GM21717 (cell line): ENCODE measurements around the gene TSGA10IP.

ENCODE experiments used
- ATAC-seq: cut with Tn5 transposase; IDR thresholded peaks from one replicate; pipeline ENCODE4 v1.9.1; 2021; ENCODE audit warnings: mild to moderate bottlenecking, moderate library complexity; ENCODE audit not compliant: unreplicated experiment

TSGA10IP gene

GRCh38 chr11:65917434-65918210 is 27.7 kb upstream of the TSGA10IP start:
- ATAC-seq: no peak

GRCh38 chr11:65918211-65919140 is 26.8 kb upstream of the TSGA10IP start, which contains the start of gene C11orf68:
C11orf68 (minus strand) TSS chr11:65919062; CDS start chr11:65919031, 31 bp downstream.
- peak; percentile 37 for ATAC-seq

GRCh38 chr11:65919141-65919572 is 26.1 kb upstream of the TSGA10IP start, which contains the start of gene DRAP1:
DRAP1 (plus strand) TSS chr11:65919426; CDS start chr11:65919502, 76 bp downstream.
- peak; percentile 69 for ATAC-seq

- ATAC-seq: peak; percentile 35
Observed at GRCh38 chr11:65919573-65920371, 25.5 kb upstream of the TSGA10IP start.

GRCh38 chr11:65920372-65920802 is 24.9 kb upstream of the TSGA10IP start:
- no peak for ATAC-seq

GRCh38 chr11:65921033-65921555 is 24.2 kb upstream of the TSGA10IP start:
- ATAC-seq: no peak

- no peak for ATAC-seq
Observed at GRCh38 chr11:65921876-65922275, 23.4 kb upstream of the TSGA10IP start.

- no peak for ATAC-seq
Observed at GRCh38 chr11:65922565-65922964, 22.7 kb upstream of the TSGA10IP start.

GRCh38 chr11:65925397-65925796 is 19.9 kb upstream of the TSGA10IP start:
- ATAC-seq: no peak

- ATAC-seq: peak; percentile 70
Observed at GRCh38 chr11:65927904-65928397, 17.3 kb upstream of the TSGA10IP start.

GRCh38 chr11:65928667-65929066 is 16.6 kb upstream of the TSGA10IP start:
- ATAC-seq: no peak

- ATAC-seq: no peak
Observed at GRCh38 chr11:65931773-65932557, 13.3 kb upstream of the TSGA10IP start.

GRCh38 chr11:65932558-65932919 is 12.7 kb upstream of the TSGA10IP start:
- ATAC-seq: no peak

GRCh38 chr11:65934014-65934413 is 11.3 kb upstream of the TSGA10IP start:
- no peak for ATAC-seq

- no peak for ATAC-seq
Observed at GRCh38 chr11:65937766-65938165, 7.5 kb upstream of the TSGA10IP start.

- no peak for ATAC-seq
Observed at GRCh38 chr11:65941720-65942310, 3.5 kb upstream of the TSGA10IP start.

GRCh38 chr11:65942531-65942930 is 2.7 kb upstream of the TSGA10IP start:
- ATAC-seq: no peak

- no peak for ATAC-seq
Observed at GRCh38 chr11:65944191-65944590, 1.1 kb upstream of the TSGA10IP start.

- no peak for ATAC-seq
Observed at GRCh38 chr11:65944767-65945166, 513 bp upstream of the TSGA10IP start.
